UCSD-AML1 (cell line): ENCODE data around the gene PAK4.

Experiments used
- DNase-seq: peaks from one replicate; lab custom pipeline; 2025; ENCODE audit not compliant: unreplicated experiment; lab: John Stamatoyannopoulos, UW

Gene PAK4

GRCh38 chr19:39162441-39163043, 37.0 kb downstream of the PAK4 start:
- no peak for DNase-seq

- DNase-seq, result no peak
Measured at GRCh38 chr19:39163621-39164020, 38.0 kb downstream of the PAK4 start.

- no peak for DNase-seq
Measured at GRCh38 chr19:39164289-39164688, 38.7 kb downstream of the PAK4 start.

- no peak for DNase-seq
Measured at GRCh38 chr19:39165857-39166256, 40.3 kb downstream of the PAK4 start.

- no peak for DNase-seq
Measured at GRCh38 chr19:39166571-39167391, 41.2 kb downstream of the PAK4 start.

GRCh38 chr19:39167461-39168257, 42.1 kb downstream of the PAK4 start:
- DNase-seq, result no peak

GRCh38 chr19:39168258-39169142, 42.9 kb downstream of the PAK4 start:
- no peak for DNase-seq

- no peak for DNase-seq
Measured at GRCh38 chr19:39169143-39169810, 43.7 kb downstream of the PAK4 start.

- DNase-seq, result no peak
Measured at GRCh38 chr19:39170386-39171231, 45.0 kb downstream of the PAK4 start.

GRCh38 chr19:39171479-39172465, 46.2 kb downstream of the PAK4 start:
- DNase-seq, result no peak

GRCh38 chr19:39172700-39173501, 47.3 kb downstream of the PAK4 start:
- DNase-seq, result no peak

GRCh38 chr19:39173502-39173991, 48.0 kb downstream of the PAK4 start:
- DNase-seq, result no peak

- DNase-seq, result no peak
Measured at GRCh38 chr19:39174142-39174541, 48.6 kb downstream of the PAK4 start.

- DNase-seq, result no peak
Measured at GRCh38 chr19:39174558-39175544, 49.3 kb downstream of the PAK4 start.

- DNase-seq, result no peak
Measured at GRCh38 chr19:39175564-39175963, 50.0 kb downstream of the PAK4 start.

- DNase-seq, result no peak
Measured at GRCh38 chr19:39177110-39177699, 51.6 kb downstream of the PAK4 start.
